Aorta (tissue), 5 donors: Measurements from ENCODE around the gene GPRASP3. TPM values are rescaled to one million over a fixed set of nuclear protein-coding genes. Genes with fewer than 3 reads are reported as not detected.

Source experiments
- ATAC-seq: fragments of 200-7000 bp; cut with Tn5 transposase; one replicate; pipeline ENCODE4 v1.9.1; 2022; ENCODE audit warnings: moderate library complexity; ENCODE audit not compliant: low FRiP score
- DNase-seq, 2 donors: peaks; one replicate each; pipeline ENCODE4 v3.0.0-alpha.2; 2020
- H3K27ac ChIP-seq, 2 donors: one replicate each; pipeline ENCODE4 v1.5.1; 2013; ENCODE audit warnings: low read length in 2 of 2, mild to moderate bottlenecking in 2 of 2, moderate library complexity in 2 of 2, control low read depth in 1 of 2, inconsistent platforms in 1 of 2, low read depth in 1 of 2
- H3K27me3 ChIP-seq, 2 donors: one replicate each; pipeline ENCODE4 v1.6.1; 2013; ENCODE audit warnings: control low read depth in 1 of 2, low read length in 1 of 2, mild to moderate bottlenecking in 1 of 2, moderate library complexity in 1 of 2; ENCODE audit not compliant: insufficient read depth in 2 of 2, control insufficient read depth in 1 of 2
- H3K36me3 ChIP-seq, 2 donors: one replicate each; pipeline ENCODE4 v1.6.1; 2013; ENCODE audit warnings: control low read depth in 1 of 2, low read length in 1 of 2, mild to moderate bottlenecking in 1 of 2; ENCODE audit not compliant: insufficient read depth in 2 of 2, control insufficient read depth in 1 of 2
- H3K4me1 ChIP-seq, 2 donors: one replicate each; pipeline ENCODE4 v1.6.1; 2013; ENCODE audit warnings: low read length in 2 of 2, control low read depth in 1 of 2, mild to moderate bottlenecking in 1 of 2, moderate library complexity in 1 of 2; ENCODE audit not compliant: insufficient read depth in 2 of 2, control insufficient read depth in 1 of 2
- H3K4me3 ChIP-seq, 2 donors: one replicate each; pipeline ENCODE4 v1.5.1; 2013; ENCODE audit warnings: low read length in 2 of 2, control low read depth in 1 of 2, mild to moderate bottlenecking in 1 of 2
- H3K9me3 ChIP-seq: one replicate; pipeline ENCODE4 v1.6.1; 2013; ENCODE audit warnings: mild to moderate bottlenecking, low read length; ENCODE audit not compliant: control insufficient read depth
- WGBS, 2 donors: extraction: QIAGEN DNeasy Blood & Tissue Kit; methylation state at CpG; one replicate each; pipeline ENCODE4 v1.1.7; 2013; 5-methylcytosine and 5-hydroxymethylcytosine counted together
- intact Hi-C, 2 donors: fragments of 100-400 bp; cut with DNase I; formaldehyde crosslinking; loops; one replicate each; pipeline versions ENCODE4 v1.14.2 to v1.15.0; 2022
- polyA plus RNA-seq, 2 donors: library from polyadenylated mRNA; stranded (reverse); fragments of 200-250 nt; gene quantifications; one replicate each; pipeline ENCODE4 v1.2.3, GENCODE V29; 2013
- total RNA-seq, 2 donors: library from RNA; stranded (reverse); fragmentation: NEBNext Ultra II Directional; extraction: Animal tissue kit (Norgen Biotek cat#: 25700); gene quantifications; one replicate each; pipeline ENCODE4 v1.2.1, GENCODE V29; 2021
- donor health status: healthy with polysubstance abuse.
- donor health status: Bipolar disorder and iron deficiency.
- donor health status: DM: no; HTN: no; CAD: no.
- donor health status: DM: no; HTN: no; CAD: no.
- donor health status: DM: yes; HTN: yes; CAD: no.

Gene GPRASP3
- total and polyA plus RNA-seq, 4 donors: 2.0 to 9.1 (median 3.7) TPM

- Histone ChIP-seq H3K27ac (no peak overlapping the region), H3K36me3 (no peaks in the 10 kb centered on the region), H3K9me3 (no peaks in the 10 kb centered on the region), H3K4me3 (no peak overlapping the region), H3K4me1 (no peaks in the 10 kb centered on the region), H3K27me3 (no peaks in the 10 kb centered on the region)
- no peak for DNase-seq
- WGBS, 2 donors: 94 to 100% methylated on average over 1 of the region's 1 CpG
- intact Hi-C loops: no loop called here
- ATAC-seq: no peak
These were observed 8.1 kb downstream of the GPRASP3 start for GRCh38 chrX:102728646-102729045.

GRCh38 chrX:102739657-102740056, 19.1 kb downstream of the GPRASP3 start:
- ATAC-seq (no peak), DNase-seq (no peak)
- intact Hi-C loops: loop anchor here in 1 of 2 donors (10.0 kb wide), 1 partner anchor 225 kb away; the partner anchor contains the start of gene TMSB15A
- Histone ChIP-seq H3K27me3 (no peaks in the 10 kb centered on the region), H3K4me3 (no peak overlapping the region), H3K36me3 (no peaks in the 10 kb centered on the region), H3K9me3 (no peaks in the 10 kb centered on the region), H3K4me1 (no peaks in the 10 kb centered on the region), H3K27ac (no peak overlapping the region)
- WGBS, 2 donors: 55 to 66% methylated on average over 7 of the region's 7 CpGs

GRCh38 chrX:102744307-102744706, 23.8 kb downstream of the GPRASP3 start:
- Histone ChIP-seq H3K27ac (no peak overlapping the region), H3K9me3 (no peaks in the 10 kb centered on the region), H3K27me3 (no peaks in the 10 kb centered on the region), H3K4me3 (no peak overlapping the region), H3K4me1 (no peaks in the 10 kb centered on the region), H3K36me3 (no peaks in the 10 kb centered on the region)
- no peak for DNase-seq
- no peak for ATAC-seq
- intact Hi-C loops: loop anchor here in 1 of 2 donors (10.0 kb wide), 1 partner anchor 230 kb away; the partner anchor contains the start of gene TMSB15A
- 67 to 96% methylated on average over 1 of the region's 1 CpG for WGBS, 2 donors

GRCh38 chrX:102745513-102745856, 24.9 kb downstream of the GPRASP3 start:
- Histone ChIP-seq H3K27ac (no peak overlapping the region), H3K4me1 (no peaks in the 10 kb centered on the region), H3K36me3 (no peaks in the 10 kb centered on the region), H3K27me3 (no peaks in the 10 kb centered on the region), H3K4me3 (peak overlapping the region; percentile 2 to 49), H3K9me3 (no peaks in the 10 kb centered on the region)
- 21 to 27% methylated on average over 8 to 14 of the region's 14 CpGs for WGBS, 2 donors
- intact Hi-C loops: loop anchor here in 1 of 2 donors (10.0 kb wide), 1 partner anchor 231 kb away; the partner anchor contains the start of gene TMSB15A
- peak; percentile 41 for ATAC-seq
- no peak for DNase-seq

GRCh38 chrX:102745857-102746584, 25.5 kb downstream of the GPRASP3 start:
- Histone ChIP-seq H3K4me3 (peak overlapping the region; percentile 2 to 49), H3K36me3 (no peaks in the 10 kb centered on the region), H3K27me3 (no peaks in the 10 kb centered on the region), H3K9me3 (no peaks in the 10 kb centered on the region), H3K27ac (no peak overlapping the region), H3K4me1 (no peaks in the 10 kb centered on the region)
- DNase-seq (peak; percentile 59 to 83), ATAC-seq (peak; percentile 79)
- intact Hi-C loops: loop anchor here in 1 of 2 donors (10.0 kb wide), 1 partner anchor 231 kb away; the partner anchor contains the start of gene TMSB15A
- WGBS, 2 donors: 1 to 32% methylated on average over 49 to 61 of the region's 61 CpGs

GRCh38 chrX:102765217-102765616, 44.7 kb downstream of the GPRASP3 start:
- ATAC-seq: no peak
- peak in 1 of 2 donors; percentile 48 for DNase-seq
- WGBS, 2 donors: 8 to 23% methylated on average over 2 of the region's 2 CpGs
- intact Hi-C loops: loop anchor here in 1 of 2 donors (10.0 kb wide), 1 partner anchor 50 kb away; the partner anchor contains the start of gene GPRASP2
- Histone ChIP-seq H3K36me3 (no peaks in the 10 kb centered on the region), H3K4me1 (peaks cover 0 to 3% of the 10 kb centered on the region in 2 donors), H3K27ac (no peak overlapping the region), H3K9me3 (no peaks in the 10 kb centered on the region), H3K4me3 (no peak overlapping the region), H3K27me3 (no peaks in the 10 kb centered on the region)

- ATAC-seq (no peak), DNase-seq (no peak)
- Histone ChIP-seq H3K27me3 (no peaks in the 10 kb centered on the region), H3K27ac (no peak overlapping the region), H3K4me1 (peaks cover 0 to 3% of the 10 kb centered on the region in 2 donors), H3K4me3 (no peak overlapping the region), H3K36me3 (no peaks in the 10 kb centered on the region), H3K9me3 (no peaks in the 10 kb centered on the region)
- intact Hi-C loops: loop anchor here in 1 of 2 donors (10.0 kb wide), 1 partner anchor 51 kb away; the partner anchor contains the start of gene GPRASP2
- 51 to 63% methylated on average over 4 of the region's 4 CpGs for WGBS, 2 donors
These were observed 45.3 kb downstream of the GPRASP3 start for GRCh38 chrX:102765809-102766208.

GRCh38 chrX:102767287-102767686, 46.7 kb downstream of the GPRASP3 start:
- no peak overlapping the region for H3K4me3 ChIP-seq
- no peak overlapping the region for H3K27ac ChIP-seq
- H3K9me3 ChIP-seq: no peaks in the 10 kb centered on the region
- H3K27me3 ChIP-seq: no peaks in the 10 kb centered on the region
- intact Hi-C loops: loop anchor here in 1 of 2 donors (10.0 kb wide), 1 partner anchor 52 kb away; the partner anchor contains the start of gene GPRASP2
- peaks cover 0 to 3% of the 10 kb centered on the region in 2 donors for H3K4me1 ChIP-seq
- no peaks in the 10 kb centered on the region for H3K36me3 ChIP-seq
- 79 to 81% methylated on average over 1 of the region's 1 CpG for WGBS, 2 donors
- DNase-seq (no peak), ATAC-seq (no peak)
